ENCODE data around the gene CDK17.

CDK17 gene

DNA sequence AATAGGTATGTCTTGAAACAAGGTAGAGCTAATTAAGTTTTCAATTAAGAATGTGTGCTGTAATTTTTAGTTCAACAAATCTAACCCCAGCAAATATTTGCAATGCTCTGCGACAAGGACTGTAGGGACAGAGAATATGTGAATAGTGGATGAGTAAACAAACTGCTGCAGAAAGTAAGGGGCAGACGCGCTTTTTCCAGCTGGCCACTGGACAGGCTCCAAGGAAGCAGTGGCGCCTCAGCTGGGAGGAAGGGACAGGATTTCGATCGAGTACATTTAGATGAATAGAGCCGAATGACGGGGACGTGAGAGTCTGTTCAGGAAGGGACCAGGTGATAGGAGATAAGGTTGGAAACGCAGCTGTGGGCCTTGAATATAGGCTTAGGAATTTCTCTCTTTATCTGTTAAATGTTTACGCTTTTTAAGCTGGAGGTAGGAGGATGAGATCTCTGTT lies 136.8 kb downstream of the CDK17 start:
- DNase-seq (ENCODE audit: low read depth in 2 of 2), result no peak

- no peak for DNase-seq (ENCODE audit: low read depth in 2 of 2)
These were observed 138.7 kb downstream of the CDK17 start for GRCh38 chr12:96261557-96261956.

DNA sequence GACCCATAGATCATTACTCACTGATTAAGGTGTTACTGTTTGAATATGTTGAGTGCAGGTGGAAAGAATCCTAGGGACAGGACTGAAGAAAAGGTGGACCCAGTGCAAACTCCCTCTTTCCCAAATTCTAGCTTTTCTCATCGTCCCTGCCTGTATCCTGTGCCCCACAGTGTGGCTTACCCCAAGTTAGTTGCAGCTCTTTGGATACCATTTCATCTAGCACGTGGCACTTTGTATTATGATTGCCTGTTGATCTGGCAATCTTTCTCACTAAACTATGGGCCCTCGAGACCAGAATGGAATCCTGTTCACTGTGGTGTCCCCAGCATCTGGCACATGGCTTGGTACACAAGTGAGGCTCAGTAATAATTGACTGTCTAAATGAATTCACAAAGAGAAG lies 139.6 kb downstream of the CDK17 start:
- no peak for DNase-seq (ENCODE audit: low read depth in 2 of 2)

- DNase-seq (ENCODE audit: low read depth in 2 of 2), result no peak
These were observed 140.0 kb downstream of the CDK17 start for GRCh38 chr12:96260231-96260630.

GRCh38 chr12:96258104-96258961 lies 141.9 kb downstream of the CDK17 start:
- DNase-seq (ENCODE audit: low read depth in 2 of 2), result peak in 1 of 2 experiments; percentile 52

DNA sequence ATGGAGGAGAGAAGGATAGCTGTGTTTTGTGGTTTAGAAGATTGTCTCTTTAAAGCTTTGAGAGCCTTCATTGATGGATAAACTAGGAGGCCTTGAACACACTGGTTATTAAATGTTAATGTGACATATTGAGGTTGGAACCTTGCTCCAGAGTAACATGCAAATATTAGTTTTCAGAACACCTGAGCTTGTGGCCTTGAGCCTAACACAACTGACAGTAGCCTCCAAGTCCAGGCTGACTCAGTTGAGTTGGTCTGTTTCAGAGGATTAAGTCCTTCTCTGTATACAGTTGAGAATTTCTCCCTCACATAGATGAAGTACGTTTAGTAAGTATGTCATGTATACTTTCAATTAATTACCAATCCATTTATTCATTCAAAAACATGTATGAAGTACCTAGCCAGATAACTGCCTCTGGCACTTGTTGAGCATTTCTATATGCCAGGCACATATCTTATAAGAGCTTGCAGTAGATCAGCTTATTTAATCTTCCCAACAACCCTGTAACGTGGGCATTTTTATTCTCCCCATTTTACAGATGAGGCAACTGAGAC lies 142.6 kb downstream of the CDK17 start:
- no peak for DNase-seq (ENCODE audit: low read depth in 2 of 2)

DNA sequence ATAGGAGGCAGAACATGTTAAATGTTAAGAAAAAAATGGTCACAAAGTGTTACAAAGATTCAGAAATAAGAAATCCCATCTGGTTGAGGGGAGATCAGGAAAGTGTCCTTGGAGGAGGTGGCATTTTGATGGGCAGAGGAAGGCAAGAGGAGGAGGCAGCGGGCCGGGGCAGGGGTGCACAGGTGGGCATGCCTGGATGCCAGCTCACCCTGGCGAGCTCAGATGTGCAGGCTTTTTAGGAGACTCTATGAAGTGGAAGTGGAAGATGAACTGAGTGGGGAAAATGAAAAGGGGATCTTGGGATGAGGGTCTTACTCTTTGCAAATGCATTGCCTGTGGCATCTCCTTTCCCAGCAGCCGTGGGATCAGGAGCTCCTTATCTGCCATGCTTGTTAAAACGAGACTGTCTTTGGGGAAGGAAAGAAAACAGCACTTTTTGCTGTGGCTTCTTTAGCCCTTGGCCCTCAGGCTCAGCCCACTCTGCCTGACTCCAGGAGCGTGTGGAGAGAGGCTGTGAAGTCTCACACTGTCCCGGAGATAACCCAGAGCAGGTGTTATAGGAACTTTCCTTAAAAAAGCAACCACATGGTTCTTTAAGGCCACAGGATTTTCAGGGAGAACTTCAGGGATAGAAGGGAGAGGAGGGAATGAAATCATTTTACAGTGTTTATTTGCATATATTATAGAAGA lies 143.4 kb downstream of the CDK17 start:
- DNase-seq (ENCODE audit: low read depth in 2 of 2), result no peak

DNA sequence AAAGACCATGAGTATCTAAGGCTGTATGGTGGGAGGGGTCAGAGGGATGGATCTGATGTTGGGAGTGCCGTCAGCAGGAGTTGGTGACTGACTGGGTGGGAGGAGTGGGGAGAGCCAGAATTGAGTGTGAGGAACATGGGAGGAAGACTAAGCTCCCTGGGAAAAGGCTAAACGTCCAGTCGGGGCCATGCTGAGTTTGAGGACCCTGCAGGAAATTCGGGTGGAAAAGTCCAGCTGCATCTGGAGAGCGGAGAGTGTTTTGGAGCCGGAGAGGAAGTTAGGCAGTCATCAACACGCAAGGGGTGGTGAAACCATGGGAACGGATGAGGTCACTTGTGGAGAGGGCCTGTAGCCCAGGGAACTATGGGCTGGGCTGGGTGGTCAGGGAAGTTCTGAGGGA lies 145.2 kb downstream of the CDK17 start:
- no peak for DNase-seq (ENCODE audit: low read depth in 2 of 2)

DNA sequence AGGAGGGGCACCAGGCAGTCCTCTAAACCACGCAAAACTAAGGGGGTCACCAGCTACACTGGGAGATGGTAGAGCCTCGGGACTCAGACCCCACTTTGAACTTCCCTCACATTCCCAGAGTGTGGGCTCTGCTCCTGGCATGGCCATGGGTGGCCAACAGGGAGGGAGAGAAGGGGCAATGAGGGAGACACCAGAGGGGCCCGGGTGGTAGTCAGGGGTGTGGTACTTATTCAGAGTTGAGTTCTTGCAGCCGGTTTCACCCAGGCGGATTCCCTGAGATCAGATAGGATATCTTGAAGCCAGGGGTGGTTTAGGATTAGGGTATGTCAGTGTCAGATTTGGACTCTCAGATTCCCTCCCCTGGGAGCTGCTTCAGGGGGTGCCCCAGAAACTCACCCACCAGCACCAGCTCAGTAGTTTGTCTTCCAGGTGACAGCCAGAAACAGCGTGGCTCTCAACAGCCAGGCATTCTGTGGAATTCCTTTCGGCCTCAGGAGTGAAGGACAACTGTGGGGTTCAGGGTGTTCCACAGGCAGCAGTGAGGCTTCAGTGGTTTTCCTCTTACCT lies 150.0 kb downstream of the CDK17 start:
- no peak for DNase-seq (ENCODE audit: low read depth in 2 of 2)

DNA sequence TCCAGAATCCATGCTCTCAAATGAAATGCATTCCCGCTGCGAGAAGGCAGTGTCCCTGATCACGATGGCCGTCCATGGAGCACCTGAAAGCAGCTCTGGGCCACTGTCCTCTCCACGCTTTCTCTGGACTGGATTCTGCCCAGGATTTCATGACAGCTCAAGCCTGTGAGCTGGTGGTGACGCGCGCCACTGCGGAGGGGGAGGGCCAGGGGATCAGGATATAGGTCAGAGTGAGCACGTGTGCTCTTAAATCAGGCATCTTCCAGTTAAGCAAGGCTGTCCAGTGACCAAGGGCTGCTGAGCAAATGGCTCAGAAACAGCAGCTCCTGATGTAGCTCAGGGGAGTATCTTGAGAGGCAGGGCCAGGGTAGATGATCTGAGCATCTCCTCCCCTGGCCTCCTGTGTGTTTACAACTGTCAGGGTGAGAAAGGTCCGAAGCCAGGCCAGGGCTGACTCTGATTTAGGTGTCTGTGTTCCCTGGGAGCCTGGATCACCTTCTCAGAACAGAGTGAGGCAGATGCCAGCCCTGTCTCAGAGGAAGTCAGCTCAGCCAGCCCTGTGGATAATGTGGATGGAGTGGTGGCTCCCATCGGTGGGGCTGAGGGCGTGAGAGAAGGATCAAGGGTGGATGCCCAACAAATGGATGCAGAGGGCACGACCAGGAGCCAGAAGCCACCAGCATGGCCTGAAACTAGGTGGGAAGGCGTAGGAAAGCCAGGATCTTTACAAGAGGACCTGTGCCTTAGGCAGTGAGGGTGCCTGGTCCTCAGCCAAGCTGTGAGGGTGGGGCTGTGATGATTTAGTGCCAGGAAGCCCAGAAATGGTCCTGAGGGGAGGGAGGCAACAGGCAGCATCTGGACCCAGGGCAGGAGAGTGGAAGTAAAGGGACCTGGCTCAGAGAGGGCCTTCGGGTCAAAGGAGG lies 150.8 kb downstream of the CDK17 start:
- no peak for DNase-seq (ENCODE audit: low read depth in 2 of 2)

- DNase-seq (ENCODE audit: low read depth in 2 of 2), result no peak
These were observed 151.9 kb downstream of the CDK17 start for GRCh38 chr12:96248136-96248931.

DNA sequence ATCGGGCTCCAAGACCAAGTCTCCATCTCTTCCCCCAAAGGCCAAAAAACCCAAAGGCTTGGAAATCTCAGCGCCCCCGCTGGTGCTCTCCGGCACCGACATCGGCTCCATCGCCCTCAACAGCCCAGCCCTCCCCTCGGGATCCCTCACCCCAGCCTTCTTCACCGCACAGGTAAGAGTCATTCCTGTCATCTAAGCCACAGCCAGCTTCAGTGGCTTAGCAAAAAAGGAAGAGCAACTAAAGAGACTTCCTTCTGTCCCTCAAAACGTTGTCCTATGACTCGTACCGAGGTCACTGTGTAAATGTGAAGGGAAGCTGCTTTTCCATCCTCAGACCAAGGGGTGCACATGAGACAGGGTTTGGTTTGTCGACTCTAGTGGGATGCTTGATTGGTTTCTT lies 152.7 kb downstream of the CDK17 start:
- DNase-seq (ENCODE audit: low read depth in 2 of 2), result no peak

DNA sequence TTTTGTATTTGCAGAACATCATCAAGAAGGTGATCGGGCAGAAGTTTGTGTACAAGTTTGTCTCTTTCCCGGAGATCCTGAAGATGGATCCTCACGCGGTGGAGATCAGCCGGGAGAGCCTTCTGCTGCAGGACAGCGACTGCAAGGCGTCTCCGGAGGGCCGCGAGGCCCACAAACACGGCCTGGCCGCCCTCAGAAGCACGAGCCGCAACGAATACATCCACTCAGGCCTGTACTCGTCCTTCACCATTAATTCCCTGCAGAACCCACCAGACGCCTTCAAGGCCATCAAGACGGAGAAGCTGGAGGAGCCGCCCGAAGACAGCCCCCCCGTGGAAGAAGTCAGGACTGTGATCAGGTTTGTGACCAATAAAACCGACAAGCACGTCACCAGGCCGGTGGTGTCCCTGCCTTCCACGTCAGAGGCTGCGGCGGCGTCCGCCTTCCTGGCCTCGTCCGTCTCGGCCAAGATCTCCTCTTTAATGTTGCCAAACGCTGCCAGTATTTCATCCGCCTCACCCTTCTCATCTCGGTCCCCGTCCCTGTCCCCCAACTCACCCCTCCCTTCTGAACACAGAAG lies 153.2 kb downstream of the CDK17 start:
- DNase-seq (ENCODE audit: low read depth in 2 of 2), result no peak

DNA sequence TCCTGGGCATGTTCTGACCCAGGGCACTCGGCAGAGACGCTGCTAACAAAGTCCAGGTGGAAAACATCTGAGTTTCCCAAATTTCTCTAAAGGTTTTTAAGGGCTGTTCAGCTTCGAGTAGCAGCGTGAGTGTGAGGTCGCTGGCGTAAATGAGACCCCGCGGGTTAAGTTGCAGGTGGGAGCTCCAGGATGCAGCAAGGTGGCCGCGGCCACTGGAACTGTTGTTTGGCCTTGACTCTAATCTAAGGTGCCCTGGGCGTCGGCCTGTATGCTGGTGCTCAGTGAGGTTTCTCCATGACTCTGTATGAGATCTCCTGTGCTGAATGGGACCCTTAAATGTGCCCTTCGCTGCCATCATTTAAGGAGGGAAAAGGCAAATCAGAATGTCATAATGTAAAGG lies 155.4 kb downstream of the CDK17 start:
- no peak for DNase-seq (ENCODE audit: low read depth in 2 of 2)

DNA sequence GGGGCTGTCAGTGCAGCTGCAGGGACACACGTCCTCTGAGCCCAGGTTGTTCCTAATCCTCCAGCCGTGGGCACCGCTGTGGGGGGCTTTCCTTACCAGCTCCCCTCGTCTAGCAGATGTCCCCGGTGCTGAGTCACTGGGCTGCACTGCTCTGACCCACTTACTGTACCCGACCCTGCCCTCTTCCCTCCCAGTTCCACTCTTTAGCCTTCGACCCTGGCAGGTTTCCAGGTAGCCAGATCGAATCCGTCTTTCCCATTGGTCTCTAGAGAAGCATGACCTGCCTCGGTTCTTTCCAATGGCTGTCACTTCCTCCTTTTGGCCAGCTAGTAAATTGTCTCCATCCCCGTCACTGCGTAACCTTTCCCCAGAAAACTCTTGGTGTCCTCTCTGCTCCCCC lies 157.6 kb downstream of the CDK17 start:
- DNase-seq (ENCODE audit: low read depth in 2 of 2), result no peak

- DNase-seq (ENCODE audit: low read depth in 2 of 2), result no peak
These were observed 158.4 kb downstream of the CDK17 start for GRCh38 chr12:96241846-96242256.

DNA sequence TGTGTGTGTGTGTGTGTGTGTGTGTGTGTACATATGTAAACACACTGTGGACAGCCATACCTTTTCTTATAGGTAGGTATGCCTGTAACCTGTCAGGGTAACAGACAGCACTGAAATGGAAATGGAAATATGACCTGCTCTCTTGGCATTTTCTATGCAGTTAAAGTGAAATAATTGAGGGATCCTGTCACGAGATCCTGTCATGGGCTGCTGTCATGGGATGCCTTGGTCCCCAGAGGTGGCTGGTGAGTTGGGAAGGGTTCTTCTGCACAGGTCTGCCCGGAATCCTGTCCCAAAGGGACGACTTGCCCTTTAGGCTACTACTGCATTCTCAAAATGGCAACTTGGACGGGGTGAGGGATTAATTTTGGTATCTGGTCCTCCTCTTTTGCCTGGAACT lies 158.8 kb downstream of the CDK17 start:
- DNase-seq (ENCODE audit: low read depth in 2 of 2), result no peak

- no peak for DNase-seq (ENCODE audit: low read depth in 2 of 2)
These were observed 159.6 kb downstream of the CDK17 start for GRCh38 chr12:96240656-96241055.

DNA sequence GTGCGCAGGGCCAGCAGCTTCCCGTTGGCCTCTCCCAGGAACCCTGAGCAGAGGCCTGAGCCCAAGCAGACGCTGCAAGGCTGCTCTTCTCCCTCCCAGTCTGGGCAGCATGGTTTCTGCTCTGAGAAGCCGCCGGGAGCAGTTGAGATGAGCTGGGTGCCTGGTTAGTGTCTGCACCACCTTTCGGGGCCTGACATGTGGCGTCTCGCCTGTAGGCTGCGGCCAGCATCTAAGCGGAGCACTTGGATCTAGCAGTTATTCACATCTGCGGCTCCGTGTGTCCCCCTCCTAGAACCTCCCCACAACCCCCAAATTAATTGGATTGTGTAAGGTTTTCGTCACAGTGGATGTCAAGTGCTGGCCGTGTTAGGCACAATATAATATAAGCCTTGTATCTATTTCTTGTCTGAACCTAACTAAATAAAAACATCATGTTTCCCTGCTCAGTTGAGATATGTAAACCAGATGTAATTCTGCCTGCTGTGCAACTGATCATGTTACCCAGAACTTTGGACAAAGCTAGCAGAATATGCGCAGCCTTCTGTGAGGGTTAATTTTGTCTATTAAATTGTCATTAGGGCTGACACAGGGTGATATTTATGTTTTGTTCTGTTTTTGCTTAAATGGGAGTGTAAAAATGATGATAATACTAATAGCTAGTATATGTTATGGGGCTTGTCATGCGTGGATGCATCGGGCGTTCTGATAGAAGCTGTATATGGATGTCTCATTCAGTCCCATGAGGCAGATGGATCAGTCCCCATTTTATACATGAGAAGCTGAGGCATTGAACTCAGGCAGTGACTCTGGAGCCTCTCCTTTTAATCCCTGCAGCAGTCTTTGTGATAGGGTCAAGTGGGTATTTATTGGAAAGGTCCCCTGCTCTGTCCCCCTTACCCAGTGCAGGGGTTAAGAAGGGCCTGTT lies 160.3 kb downstream of the CDK17 start:
- peak; percentile 74 to 80 for DNase-seq (ENCODE audit: low read depth in 2 of 2)
